Uterus (tissue), 4 donors: ENCODE data around the gene ZNF579. TPM values are rescaled to one million over a fixed set of nuclear protein-coding genes. Genes with fewer than 3 reads are reported as not detected.
A peak's percentile ranks its signal among the peaks of the same experiment; 100 is the strongest.
"Not testable (repeated sequence)": the region's sequence is repeated elsewhere in the genome, so short reads cannot be mapped to it uniquely, and the experiment has no call there.

ENCODE experiments used
- DNase-seq, 2 donors: peaks; one replicate each; pipeline ENCODE4 v3.0.0-alpha.2; 2019 to 2020
- H3K27ac ChIP-seq, 2 donors: fragments of 200-600 bp; sonication (generic); 1 replicate in 1 of 2; 2 replicates in 1 of 2; pipeline ENCODE4 v1.5.1; 2016 to 2018
- H3K27me3 ChIP-seq, 2 donors: fragments of 200-600 bp; sonication (generic); one replicate each; pipeline ENCODE4 v1.5.1; 2018 to 2019; ENCODE audit warnings: control low read depth in 1 of 2
- H3K36me3 ChIP-seq, 2 donors: fragments of 200-600 bp; sonication (generic); one replicate each; pipeline ENCODE4 v1.5.1; 2019; ENCODE audit warnings: control low read depth in 1 of 2
- H3K4me1 ChIP-seq, 2 donors: fragments of 200-600 bp; sonication (generic); one replicate each; pipeline ENCODE4 v1.5.1; 2018 to 2019; ENCODE audit warnings: control low read depth in 1 of 2
- H3K4me3 ChIP-seq, 2 donors: fragments of 200-600 bp; sonication (generic); 1 replicate in 1 of 2; 2 replicates in 1 of 2; pipeline ENCODE4 v1.5.1; 2018 to 2019; ENCODE audit warnings: mild to moderate bottlenecking in 1 of 2
- H3K9me3 ChIP-seq, 2 donors: fragments of 200-600 bp; sonication (generic); one replicate each; pipeline ENCODE4 v1.5.1; 2019; ENCODE audit warnings: control low read depth in 1 of 2
- CTCF ChIP-seq, 4 experiments: fragments of 200-600 bp in 2 of 4; fragments of 450-650 bp in 2 of 4; sonication (generic) in 2 of 4; IDR thresholded peaks; one replicate each; pipeline ENCODE4 v1.5.1; 2016 to 2019; ENCODE audit warnings: antibody characterized with exemption in 4 of 4, mild to moderate bottlenecking in 2 of 4, moderate library complexity in 1 of 4
- POLR2A ChIP-seq, 2 donors: fragments of 450-650 bp; IDR thresholded peaks; one replicate each; pipeline ENCODE4 v1.6.1; 2016; ENCODE audit warnings: antibody characterized with exemption in 2 of 2, mild to moderate bottlenecking in 1 of 2, moderate library complexity in 1 of 2
- intact Hi-C: fragments of 100-400 bp; cut with DNase I; formaldehyde crosslinking; loops from one replicate; pipeline ENCODE4 v1.15.1; 2023; ENCODE audit warnings: low total_unique reads
- total RNA-seq, 4 donors: library from RNA; depleted of rRNA in 3 of 4; stranded (reverse); fragments of >200 nt in 3 of 4; gene quantifications; one replicate each; pipeline versions ENCODE4 v1.1.0 to v1.2.4, GENCODE V29; 2014 to 2023
- donor health status: DM: yes; HTN: yes; CAD: no.

ZNF579 gene
- total RNA-seq, 4 donors from 2014 or later: 4.4 to 21.9 TPM; not detected in 2

- H3K9me3 ChIP-seq: no peaks in the 10 kb centered on the region
- no peak overlapping the region for H3K4me3 ChIP-seq
- no peaks in the 10 kb centered on the region for H3K36me3 ChIP-seq
- H3K27me3 ChIP-seq: no peaks in the 10 kb centered on the region
- no peak for TF ChIP-seq POLR2A (IDR thresholded peaks at IDR 0.05)
- TF ChIP-seq CTCF (IDR thresholded peaks at IDR 0.05): no peak
- DNase-seq: no peak
- peaks cover 0 to 5% of the 10 kb centered on the region in 2 donors for H3K4me1 ChIP-seq
- no peak overlapping the region for H3K27ac ChIP-seq
- intact Hi-C loops: no loop called here
Observed at GRCh38 chr19:55590109-55590508, 9.5 kb upstream of the ZNF579 start.

GRCh38 chr19:55588738-55589137 lies 8.1 kb upstream of the ZNF579 start:
- Histone ChIP-seq H3K4me1 (peaks cover 0 to 5% of the 10 kb centered on the region in 2 donors), H3K9me3 (no peaks in the 10 kb centered on the region), H3K27ac (no peak overlapping the region), H3K27me3 (no peaks in the 10 kb centered on the region), H3K36me3 (no peaks in the 10 kb centered on the region), H3K4me3 (no peak overlapping the region)
- intact Hi-C loops: no loop called here
- DNase-seq: no peak
- no peak for TF ChIP-seq CTCF (IDR thresholded peaks at IDR 0.05)

GRCh38 chr19:55586976-55587668 lies 6.5 kb upstream of the ZNF579 start:
- no peak overlapping the region for H3K27ac ChIP-seq
- H3K36me3 ChIP-seq: no peaks in the 10 kb centered on the region
- peaks cover 0 to 5% of the 10 kb centered on the region in 2 donors for H3K4me1 ChIP-seq
- peak overlapping the region; percentile 5 to 26 for H3K4me3 ChIP-seq
- no peaks in the 10 kb centered on the region for H3K27me3 ChIP-seq
- intact Hi-C loops: no loop called here
- peak; percentile 94 for DNase-seq
- no peak for TF ChIP-seq CTCF (IDR thresholded peaks at IDR 0.05)
- peak in 1 of 2 donors; percentile 24 for TF ChIP-seq POLR2A (IDR thresholded peaks at IDR 0.05)
- H3K9me3 ChIP-seq: no peaks in the 10 kb centered on the region

- H3K4me1 ChIP-seq: peaks cover 0 to 5% of the 10 kb centered on the region in 2 donors
- H3K4me3 ChIP-seq: peak overlapping the region; percentile 1 to 29
- no peaks in the 10 kb centered on the region for H3K27me3 ChIP-seq
- no peaks in the 10 kb centered on the region for H3K36me3 ChIP-seq
- DNase-seq: peak; percentile 72 to 82
- intact Hi-C loops: no loop called here
- H3K27ac ChIP-seq: peak overlapping the region; percentile 35 to 70
- H3K9me3 ChIP-seq: no peaks in the 10 kb centered on the region
- TF ChIP-seq POLR2A (IDR thresholded peaks at IDR 0.05) (no peak), CTCF (IDR thresholded peaks at IDR 0.05) (no peak)
Observed at GRCh38 chr19:55585658-55586339, 5.2 kb upstream of the ZNF579 start.

GRCh38 chr19:55584871-55585270 lies 4.2 kb upstream of the ZNF579 start:
- H3K27me3 ChIP-seq: no peaks in the 10 kb centered on the region
- intact Hi-C loops: no loop called here
- peaks cover 0 to 5% of the 10 kb centered on the region in 2 donors for H3K4me1 ChIP-seq
- no peaks in the 10 kb centered on the region for H3K9me3 ChIP-seq
- H3K36me3 ChIP-seq: no peaks in the 10 kb centered on the region
- H3K27ac ChIP-seq: no peak overlapping the region
- DNase-seq: no peak
- no peak overlapping the region for H3K4me3 ChIP-seq
- no peak for TF ChIP-seq POLR2A (IDR thresholded peaks at IDR 0.05)
- no peak for TF ChIP-seq CTCF (IDR thresholded peaks at IDR 0.05)

- H3K27me3 ChIP-seq, H3K4me3 ChIP-seq, H3K36me3 ChIP-seq, DNase-seq, intact Hi-C loops, H3K9me3 ChIP-seq, H3K4me1 ChIP-seq, H3K27ac ChIP-seq: not testable (repeated sequence)
Observed at GRCh38 chr19:55583897-55584296, 3.2 kb upstream of the ZNF579 start.

- H3K9me3 ChIP-seq, H3K4me1 ChIP-seq, DNase-seq, H3K27me3 ChIP-seq, H3K36me3 ChIP-seq, H3K4me3 ChIP-seq, H3K27ac ChIP-seq, intact Hi-C loops: not testable (repeated sequence)
Observed at GRCh38 chr19:55582284-55582683, 1.6 kb upstream of the ZNF579 start.
